Measurements from ENCODE around the gene TTC39B. TPM values are rescaled to one million over a fixed set of nuclear protein-coding genes. Genes with fewer than 3 reads are reported as not detected.

Gene TTC39B
- polyA plus RNA-seq, 3 donors from 2014 or later = 3.8 to 10.4 (median 7.9) TPM

GRCh38 chr9:15192856-15193255, 114.2 kb downstream of the TTC39B start:
- peaks cover 4 to 25% of the 10 kb centered on the region in 2 donors for H3K4me1 Mint-ChIP-seq
- H3K36me3 Mint-ChIP-seq = peaks cover 47 to 77% (median 53%) of the 10 kb centered on the region in 3 donors
- H3K27me3 Mint-ChIP-seq (ENCODE audit: low read depth in 3 of 3) = no peaks in the 10 kb centered on the region
- no peak for DNase-seq
- H3K27ac Mint-ChIP-seq = no peak overlapping the region
- H3K9me3 Mint-ChIP-seq = no peaks in the 10 kb centered on the region
- no peak overlapping the region for H3K4me3 Mint-ChIP-seq

GRCh38 chr9:15191378-15191777, 115.6 kb downstream of the TTC39B start:
- peak overlapping the region in 2 of 6 donors; percentile 19 to 37 for H3K27ac Mint-ChIP-seq
- H3K9me3 Mint-ChIP-seq = no peaks in the 10 kb centered on the region
- no peak for DNase-seq
- peaks cover 4 to 24% of the 10 kb centered on the region in 2 donors for H3K4me1 Mint-ChIP-seq
- H3K27me3 Mint-ChIP-seq (ENCODE audit: low read depth in 3 of 3) = no peaks in the 10 kb centered on the region
- H3K36me3 Mint-ChIP-seq = peaks cover 50 to 77% (median 55%) of the 10 kb centered on the region in 3 donors
- H3K4me3 Mint-ChIP-seq = no peak overlapping the region

GRCh38 chr9:15189481-15189880, 117.5 kb downstream of the TTC39B start:
- DNase-seq = no peak
- Mint-ChIP-seq H3K27me3 (ENCODE audit: low read depth in 3 of 3) (no peaks in the 10 kb centered on the region), H3K4me3 (no peak overlapping the region), H3K27ac (no peak overlapping the region), H3K36me3 (peaks cover 42 to 72% (median 49%) of the 10 kb centered on the region in 3 donors), H3K9me3 (no peaks in the 10 kb centered on the region), H3K4me1 (peaks cover 4 to 20% of the 10 kb centered on the region in 2 donors)

GRCh38 chr9:15187589-15187988, 119.4 kb downstream of the TTC39B start:
- Mint-ChIP-seq H3K27ac (no peak overlapping the region), H3K27me3 (ENCODE audit: low read depth in 3 of 3) (no peaks in the 10 kb centered on the region), H3K9me3 (no peaks in the 10 kb centered on the region), H3K4me1 (peaks cover 4 to 20% of the 10 kb centered on the region in 2 donors), H3K36me3 (peaks cover 38 to 73% (median 51%) of the 10 kb centered on the region in 3 donors), H3K4me3 (no peak overlapping the region)
- no peak for DNase-seq

- Mint-ChIP-seq H3K36me3 (peaks cover 23 to 61% (median 44%) of the 10 kb centered on the region in 3 donors), H3K4me3 (no peak overlapping the region), H3K9me3 (no peaks in the 10 kb centered on the region), H3K27me3 (ENCODE audit: low read depth in 3 of 3) (no peaks in the 10 kb centered on the region), H3K27ac (no peak overlapping the region), H3K4me1 (peaks cover 0 to 1% of the 10 kb centered on the region in 2 donors)
- no peak for DNase-seq
Measured at GRCh38 chr9:15182730-15183129, 124.3 kb downstream of the TTC39B start.

- H3K27ac Mint-ChIP-seq = peak overlapping the region in 1 of 6 donors; percentile 25
- H3K27me3 Mint-ChIP-seq (ENCODE audit: low read depth in 3 of 3) = no peaks in the 10 kb centered on the region
- H3K36me3 Mint-ChIP-seq = peaks cover 21 to 55% (median 45%) of the 10 kb centered on the region in 3 donors
Measured at GRCh38 chr9:15182101-15182551, 124.9 kb downstream of the TTC39B start.

GRCh38 chr9:15180124-15180523, 126.9 kb downstream of the TTC39B start:
- H3K4me3 Mint-ChIP-seq = no peak overlapping the region
- no peaks in the 10 kb centered on the region for H3K9me3 Mint-ChIP-seq
- H3K27ac Mint-ChIP-seq = no peak overlapping the region
- no peak for DNase-seq
- H3K4me1 Mint-ChIP-seq = peaks cover 0 to 1% of the 10 kb centered on the region in 2 donors
- H3K27me3 Mint-ChIP-seq (ENCODE audit: low read depth in 3 of 3) = no peaks in the 10 kb centered on the region
- peaks cover 21 to 51% (median 42%) of the 10 kb centered on the region in 3 donors for H3K36me3 Mint-ChIP-seq

More at GRCh38 chr9:15182101-15182551, 124.9 kb downstream of the TTC39B start:
- Mint-ChIP-seq H3K4me1 (peaks cover 0 to 1% of the 10 kb centered on the region in 2 donors), H3K4me3 (no peak overlapping the region), H3K9me3 (no peaks in the 10 kb centered on the region)
- no peak for DNase-seq

GRCh38 chr9:15178631-15179030, 128.4 kb downstream of the TTC39B start:
- no peaks in the 10 kb centered on the region for H3K9me3 Mint-ChIP-seq
- no peak overlapping the region for H3K4me3 Mint-ChIP-seq
- peaks cover 0 to 1% of the 10 kb centered on the region in 2 donors for H3K4me1 Mint-ChIP-seq
- peak overlapping the region in 1 of 6 donors; percentile 57 for H3K27ac Mint-ChIP-seq
- no peaks in the 10 kb centered on the region for H3K27me3 Mint-ChIP-seq (ENCODE audit: low read depth in 3 of 3)
- peaks cover 21 to 58% (median 51%) of the 10 kb centered on the region in 3 donors for H3K36me3 Mint-ChIP-seq
- no peak for DNase-seq

GRCh38 chr9:15176836-15177235, 130.2 kb downstream of the TTC39B start:
- no peak overlapping the region for H3K4me3 Mint-ChIP-seq
- no peaks in the 10 kb centered on the region for H3K9me3 Mint-ChIP-seq
- DNase-seq = no peak
- no peak overlapping the region for H3K27ac Mint-ChIP-seq
- H3K27me3 Mint-ChIP-seq (ENCODE audit: low read depth in 3 of 3) = no peaks in the 10 kb centered on the region
- H3K4me1 Mint-ChIP-seq = peaks cover 0 to 1% of the 10 kb centered on the region in 2 donors
- H3K36me3 Mint-ChIP-seq = peaks cover 25 to 65% (median 57%) of the 10 kb centered on the region in 3 donors

- Mint-ChIP-seq H3K27ac (no peak overlapping the region), H3K36me3 (peaks cover 7 to 21% (median 12%) of the 10 kb centered on the region in 3 donors), H3K4me3 (no peak overlapping the region), H3K4me1 (peaks cover 0 to 7% of the 10 kb centered on the region in 2 donors), H3K9me3 (no peaks in the 10 kb centered on the region), H3K27me3 (ENCODE audit: low read depth in 3 of 3) (peaks cover 0 to 2% (median 0%) of the 10 kb centered on the region in 3 donors)
- no peak for DNase-seq
Measured at GRCh38 chr9:15163931-15164330, 143.1 kb downstream of the TTC39B start.

GRCh38 chr9:15161753-15162152, 145.3 kb downstream of the TTC39B start:
- peaks cover 0 to 7% of the 10 kb centered on the region in 2 donors for H3K4me1 Mint-ChIP-seq
- H3K4me3 Mint-ChIP-seq = no peak overlapping the region
- DNase-seq = no peak
- H3K36me3 Mint-ChIP-seq = peaks cover 0 to 9% (median 6%) of the 10 kb centered on the region in 3 donors
- H3K27ac Mint-ChIP-seq = peak overlapping the region in 1 of 6 donors; percentile 64
- no peaks in the 10 kb centered on the region for H3K9me3 Mint-ChIP-seq
- peaks cover 0 to 4% (median 0%) of the 10 kb centered on the region in 3 donors for H3K27me3 Mint-ChIP-seq (ENCODE audit: low read depth in 3 of 3)

- DNase-seq = no peak
- Mint-ChIP-seq H3K27me3 (ENCODE audit: low read depth in 3 of 3) (peaks cover 0 to 4% (median 4%) of the 10 kb centered on the region in 3 donors), H3K9me3 (no peaks in the 10 kb centered on the region), H3K36me3 (peaks cover 0 to 4% (median 0%) of the 10 kb centered on the region in 3 donors), H3K4me3 (no peak overlapping the region), H3K4me1 (peaks cover 0 to 7% of the 10 kb centered on the region in 2 donors), H3K27ac (peak overlapping the region in 1 of 6 donors; percentile 66)
Measured at GRCh38 chr9:15160673-15161072, 146.3 kb downstream of the TTC39B start.

- Mint-ChIP-seq H3K9me3 (no peaks in the 10 kb centered on the region), H3K36me3 (no peaks in the 10 kb centered on the region), H3K27ac (no peak overlapping the region), H3K4me1 (no peaks in the 10 kb centered on the region), H3K4me3 (no peak overlapping the region), H3K27me3 (ENCODE audit: low read depth in 3 of 3) (peaks cover 0 to 7% (median 4%) of the 10 kb centered on the region in 3 donors)
- no peak for DNase-seq
Measured at GRCh38 chr9:15158064-15158463, 149.0 kb downstream of the TTC39B start.

- no peak overlapping the region for H3K4me3 Mint-ChIP-seq
- H3K27ac Mint-ChIP-seq = no peak overlapping the region
- DNase-seq = no peak
Measured at GRCh38 chr9:15157381-15157780, 149.6 kb downstream of the TTC39B start.

GRCh38 chr9:15156241-15156640, 150.8 kb downstream of the TTC39B start:
- Mint-ChIP-seq H3K4me3 (no peak overlapping the region), H3K27ac (no peak overlapping the region), H3K36me3 (no peaks in the 10 kb centered on the region), H3K9me3 (no peaks in the 10 kb centered on the region), H3K27me3 (ENCODE audit: low read depth in 3 of 3) (peaks cover 0 to 7% (median 4%) of the 10 kb centered on the region in 3 donors), H3K4me1 (no peaks in the 10 kb centered on the region)
- DNase-seq = no peak

More at GRCh38 chr9:15157381-15157780, 149.6 kb downstream of the TTC39B start:
- Mint-ChIP-seq H3K9me3 (no peaks in the 10 kb centered on the region), H3K27me3 (ENCODE audit: low read depth in 3 of 3) (peaks cover 0 to 7% (median 4%) of the 10 kb centered on the region in 3 donors), H3K4me1 (no peaks in the 10 kb centered on the region), H3K36me3 (no peaks in the 10 kb centered on the region)

All from immature natural killer cell (primary cell).